Hepatocyte (in vitro differentiated cells): ENCODE measurements around the gene SLC39A13.

Source experiments
- CTCF ChIP-seq: fragments of 200-600 bp; sonication (generic); IDR thresholded peaks from 2 replicates; pipeline ENCODE4 v1.5.1; 2016; ENCODE audit warnings: antibody characterized with exemption, mild to moderate bottlenecking; ENCODE audit not compliant: poor library complexity
- EZH2 ChIP-seq: fragments of 200-600 bp; sonication (generic); IDR thresholded peaks from 2 replicates; pipeline ENCODE4 v1.6.1; 2016; ENCODE audit warnings: antibody characterized with exemption, mild to moderate bottlenecking, borderline replicate concordance

DNA sequence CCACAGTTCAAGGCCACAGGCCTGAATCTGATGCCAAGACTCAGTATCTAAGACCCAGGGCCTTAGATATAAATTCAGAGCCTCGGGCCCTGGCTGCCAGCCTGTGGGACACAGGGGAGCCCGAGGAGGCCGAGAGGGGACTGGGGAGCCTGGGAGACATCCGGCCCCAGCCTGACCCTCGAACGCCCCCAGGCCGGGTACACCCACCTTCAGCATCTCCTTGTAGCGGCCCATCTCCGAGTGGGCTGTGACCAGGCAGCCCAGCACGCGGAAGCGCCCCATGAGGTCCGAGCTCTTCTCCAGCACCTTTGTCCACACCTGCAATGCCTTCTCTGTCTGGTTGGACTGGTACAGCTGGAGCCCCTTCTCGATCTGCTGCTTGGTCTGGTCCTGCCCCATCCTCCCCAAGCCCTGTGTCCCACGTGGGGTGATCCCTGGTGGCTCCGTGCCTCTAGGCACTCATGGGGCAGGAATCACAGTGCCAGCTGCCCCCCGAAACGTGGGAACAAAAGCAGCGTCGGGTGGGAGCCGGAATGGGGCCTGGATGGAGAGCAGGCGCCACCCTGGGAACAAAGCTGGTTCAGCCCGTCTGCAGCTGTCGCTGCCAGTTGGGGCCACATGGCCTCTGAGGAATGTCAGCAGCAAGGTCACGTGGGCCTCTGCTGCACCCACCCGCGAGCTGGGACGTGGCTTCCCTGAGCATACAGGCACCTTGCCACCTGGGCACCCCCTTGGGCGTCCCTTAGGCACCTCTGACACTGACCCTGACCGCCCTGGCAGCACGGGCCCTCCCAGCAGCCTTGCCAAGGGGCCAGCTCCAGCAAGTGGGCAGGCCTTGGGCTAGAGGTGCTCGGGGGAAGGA lies 40.4 kb downstream of the SLC39A13 start, which contains the start of gene RAPSN:
- TF ChIP-seq CTCF (no peak), EZH2 (no peak)
